Bladder microvascular endothelial cell (primary cell): ENCODE results near the gene FGFBP3. TPM values are rescaled to one million over a fixed set of nuclear protein-coding genes. Genes with fewer than 3 reads are reported as not detected.

Experiments
- total RNA-seq: library from RNA; depleted of rRNA; stranded (reverse); fragments of >200 nt; gene quantifications from 2 replicates; pipeline ENCODE4 v1.2.3, GENCODE V29; 2014

Gene FGFBP3
- total RNA-seq, result 0.16 and 0.19 TPM in 2 replicates

DNA sequence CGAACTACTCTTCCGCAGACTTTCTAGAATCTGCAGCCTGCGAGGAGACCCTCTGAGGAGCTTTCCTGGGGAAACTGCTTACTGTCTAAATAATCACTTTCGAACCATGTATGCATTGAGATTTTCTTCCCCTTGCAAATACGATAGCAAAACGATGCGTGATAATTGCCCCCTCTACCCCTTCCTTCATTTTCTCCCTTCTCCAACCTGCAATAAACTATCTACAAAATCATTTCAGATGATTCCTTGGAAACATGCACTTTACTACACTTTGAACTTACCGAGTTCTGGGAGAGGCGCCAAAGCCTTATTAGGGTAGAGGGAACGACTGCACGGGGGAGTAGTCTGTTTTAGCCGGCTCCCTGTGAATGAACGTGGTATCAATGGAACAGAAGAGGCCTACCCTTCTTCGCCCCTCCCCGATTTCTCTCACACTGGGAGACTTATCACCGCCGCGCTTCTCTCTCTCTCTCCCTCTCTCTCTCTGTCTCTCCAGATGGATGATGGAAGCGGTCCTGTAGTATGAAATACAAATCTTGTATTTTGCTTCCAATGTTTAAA is at the start of gene FGFBP3:
TSS of gene FGFBP3 (minus strand) at position 370 of the 561 bp plus-strand sequence. CDS start 517 bp downstream, outside the sequence.

DNA sequence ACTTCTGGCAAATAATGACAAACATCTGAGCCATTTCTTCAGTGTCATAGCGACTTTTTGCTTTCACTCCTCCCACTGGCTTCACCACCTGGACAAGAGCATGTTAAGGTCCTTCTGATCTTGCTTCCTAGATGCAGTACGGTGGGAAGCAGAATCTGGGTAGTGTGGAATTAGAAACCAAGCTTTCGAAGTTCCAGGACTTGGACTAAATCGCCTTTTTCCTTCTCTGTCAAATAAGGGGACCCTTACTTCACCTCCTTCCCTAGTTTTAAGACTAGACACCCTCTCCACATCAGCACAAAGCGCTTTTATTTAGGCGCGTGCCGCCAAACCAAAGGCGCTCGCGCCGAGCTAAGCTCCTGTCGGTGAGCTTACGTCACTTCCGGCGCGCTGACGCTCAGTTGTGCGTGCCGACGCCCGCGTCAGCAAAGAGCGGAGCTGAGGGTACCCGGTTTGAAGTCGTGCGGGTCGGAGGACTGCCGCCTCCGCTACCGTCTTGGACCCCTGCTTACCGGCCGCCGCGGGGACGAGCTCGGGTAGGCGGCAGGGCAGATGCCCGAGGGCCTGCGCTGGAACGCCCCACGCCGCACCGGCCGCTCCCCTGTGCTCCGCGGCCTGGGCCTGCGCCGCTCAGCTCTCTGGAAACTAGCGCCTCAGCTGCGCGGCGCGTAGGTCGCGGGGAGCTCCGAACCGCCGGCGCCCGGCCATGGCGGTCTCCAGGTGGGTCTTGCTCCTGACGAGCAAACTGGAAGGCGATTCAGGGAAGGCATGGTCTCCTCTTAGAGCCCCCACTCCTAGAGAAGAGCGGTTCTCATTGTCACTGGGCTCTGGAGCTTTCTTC is 14.3 kb upstream of the FGFBP3 start, which contains the start of gene BTAF1:
TSS of gene BTAF1 (plus strand) at position 400 of the 841 bp plus-strand sequence. CDS start at position 707, 307 bp downstream.

Other genes starting within 250 kb of the FGFBP3 start
- gene TNKS2, start 111.1 kb downstream of the FGFBP3 start, total RNA-seq, result 40.3 and 72.4 TPM in 2 replicates
- gene BTAF1, start 14.3 kb upstream of the FGFBP3 start, total RNA-seq, result 22.8 and 51.0 TPM in 2 replicates